GM12874 (cell line): Measurements from ENCODE around the gene UBE2I.
A peak's percentile ranks its signal among the peaks of the same experiment; 100 is the strongest.

Experiments used
- CTCF ChIP-seq: IDR thresholded peaks from 2 replicates; pipeline ENCODE4 v1.5.1; 2011; ENCODE audit warnings: low read depth, mild to moderate bottlenecking, control low read depth, low read length, moderate library complexity; ENCODE audit not compliant: insufficient read depth

Gene UBE2I

GRCh38 chr16:1333854-1334700 is 24.6 kb downstream of the UBE2I start:
- no peak for TF ChIP-seq CTCF

DNA sequence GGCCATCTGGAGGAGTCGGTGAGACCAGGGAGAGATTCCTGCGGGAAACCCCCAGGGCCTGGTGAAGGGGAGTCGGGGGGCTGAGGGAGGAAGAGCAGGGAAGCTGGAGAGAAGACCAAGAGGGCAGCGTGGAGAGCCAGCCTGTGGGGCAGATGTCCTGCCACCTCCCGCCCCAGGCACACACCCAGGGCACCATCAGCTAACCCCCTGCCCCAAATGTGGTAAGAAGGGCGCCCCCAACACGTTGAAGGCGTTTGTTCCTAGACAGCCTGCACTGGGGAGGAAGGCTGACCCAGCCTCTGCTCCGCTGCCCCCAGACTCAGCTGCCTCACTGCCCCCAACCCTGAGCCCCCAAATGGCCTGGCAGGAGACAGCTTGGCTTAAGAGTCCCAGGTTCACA is 25.3 kb downstream of the UBE2I start:
- no peak for TF ChIP-seq CTCF

DNA sequence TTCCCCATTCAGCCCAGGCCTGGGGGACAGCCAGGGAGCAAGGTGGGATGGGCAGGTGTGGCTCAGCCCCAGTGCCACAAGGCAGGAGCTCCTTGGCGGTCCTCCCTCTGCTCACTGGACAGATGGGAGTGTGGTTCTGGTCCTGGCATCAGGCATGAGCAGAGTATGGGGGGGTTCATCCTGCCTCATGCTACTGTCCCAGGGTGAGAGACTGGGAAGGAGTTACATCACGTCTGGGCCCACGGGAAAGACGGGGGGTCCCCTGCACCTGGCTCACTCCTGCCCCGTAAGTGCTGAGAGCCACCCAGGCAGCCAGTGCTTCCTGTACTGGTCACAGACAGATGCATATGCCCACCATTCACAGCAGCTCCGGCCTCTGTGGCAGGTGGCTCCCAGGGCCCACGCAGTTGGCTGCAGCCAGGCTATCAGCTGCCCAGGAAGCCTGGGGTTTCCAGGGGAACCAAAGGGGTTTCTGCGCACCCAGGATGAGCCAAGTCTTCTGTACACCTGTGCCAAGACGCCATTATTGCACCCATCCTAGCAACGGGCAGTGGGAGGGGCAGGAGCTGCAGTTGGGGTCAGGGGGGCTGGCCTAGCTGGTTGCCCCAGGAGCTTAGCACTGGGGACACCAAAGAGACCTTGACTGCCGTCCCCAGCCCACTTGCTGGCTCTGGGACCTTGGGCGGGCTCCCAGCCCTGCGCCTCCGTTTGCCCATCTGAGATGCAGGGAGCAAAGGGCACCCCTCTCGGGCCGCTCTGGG is 26.0 kb downstream of the UBE2I start:
- TF ChIP-seq CTCF: no peak

- TF ChIP-seq CTCF: no peak
Measured at GRCh38 chr16:1335996-1336395, 26.6 kb downstream of the UBE2I start.

DNA sequence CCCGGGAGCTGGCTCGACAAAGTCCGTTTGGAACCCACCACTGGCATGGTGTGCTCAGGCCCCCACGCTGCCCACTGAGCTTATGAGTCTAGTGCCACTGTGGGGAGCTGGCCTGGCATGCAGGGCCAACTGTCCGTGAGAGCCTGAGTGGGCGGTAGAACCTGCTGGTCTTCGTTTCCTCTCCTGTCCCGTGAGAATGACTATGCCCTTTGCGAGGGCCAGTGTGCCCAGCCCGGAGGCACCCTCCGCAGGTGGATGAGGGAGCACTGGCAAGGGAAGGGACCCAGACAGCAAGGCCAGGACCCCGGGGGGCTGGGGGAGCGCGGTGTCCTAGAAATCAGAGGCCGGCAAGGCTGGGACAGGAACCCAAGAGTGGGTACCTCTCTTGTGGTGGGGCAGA is 27.2 kb downstream of the UBE2I start:
- no peak for TF ChIP-seq CTCF

DNA sequence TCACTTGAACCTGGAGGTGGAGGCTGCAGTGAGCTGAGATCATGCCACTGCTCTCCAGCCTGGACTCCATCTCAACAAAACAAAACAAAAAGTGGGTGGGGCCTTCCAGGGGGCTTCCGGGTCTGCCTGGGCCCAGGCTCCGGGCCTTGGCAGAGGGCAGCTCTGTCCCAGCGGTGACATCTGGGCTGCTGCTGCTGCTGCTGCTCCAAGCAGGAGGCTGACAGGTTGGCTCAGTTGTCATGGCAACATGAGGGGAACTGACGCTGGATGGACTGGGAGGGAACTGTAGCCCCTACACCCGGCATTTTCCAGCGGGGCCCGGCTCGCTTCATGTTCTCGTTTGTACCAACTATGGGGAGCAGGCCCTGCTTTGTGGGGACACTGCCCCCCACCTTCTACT is 28.1 kb downstream of the UBE2I start:
- TF ChIP-seq CTCF: no peak

GRCh38 chr16:1338119-1338730 is 28.8 kb downstream of the UBE2I start:
- TF ChIP-seq CTCF: peak; percentile 68
